Uterus (tissue), 4 donors: ENCODE measurements around the gene CR2. TPM values are rescaled to one million over a fixed set of nuclear protein-coding genes. Genes with fewer than 3 reads are reported as not detected.

Source experiments
- DNase-seq, 2 donors: peaks; one replicate each; pipeline ENCODE4 v3.0.0-alpha.2; 2019 to 2020
- H3K27ac ChIP-seq, 2 donors: fragments of 200-600 bp; sonication (generic); 1 replicate in 1 of 2; 2 replicates in 1 of 2; pipeline ENCODE4 v1.5.1; 2016 to 2018
- H3K27me3 ChIP-seq, 2 donors: fragments of 200-600 bp; sonication (generic); one replicate each; pipeline ENCODE4 v1.5.1; 2018 to 2019; ENCODE audit warnings: control low read depth in 1 of 2
- H3K36me3 ChIP-seq, 2 donors: fragments of 200-600 bp; sonication (generic); one replicate each; pipeline ENCODE4 v1.5.1; 2019; ENCODE audit warnings: control low read depth in 1 of 2
- H3K4me1 ChIP-seq, 2 donors: fragments of 200-600 bp; sonication (generic); one replicate each; pipeline ENCODE4 v1.5.1; 2018 to 2019; ENCODE audit warnings: control low read depth in 1 of 2
- H3K4me3 ChIP-seq, 2 donors: fragments of 200-600 bp; sonication (generic); 1 replicate in 1 of 2; 2 replicates in 1 of 2; pipeline ENCODE4 v1.5.1; 2018 to 2019; ENCODE audit warnings: mild to moderate bottlenecking in 1 of 2
- H3K9me3 ChIP-seq, 2 donors: fragments of 200-600 bp; sonication (generic); one replicate each; pipeline ENCODE4 v1.5.1; 2019; ENCODE audit warnings: control low read depth in 1 of 2
- POLR2A ChIP-seq, 2 donors: fragments of 450-650 bp; IDR thresholded peaks; one replicate each; pipeline ENCODE4 v1.6.1; 2016; ENCODE audit warnings: antibody characterized with exemption in 2 of 2, mild to moderate bottlenecking in 1 of 2, moderate library complexity in 1 of 2
- intact Hi-C: fragments of 100-400 bp; cut with DNase I; formaldehyde crosslinking; loops from one replicate; pipeline ENCODE4 v1.15.1; 2023; ENCODE audit warnings: low total_unique reads
- total RNA-seq, 4 donors: library from RNA; depleted of rRNA in 3 of 4; stranded (reverse); fragments of >200 nt in 3 of 4; gene quantifications; one replicate each; pipeline versions ENCODE4 v1.1.0 to v1.2.4, GENCODE V29; 2014 to 2023
- TF ChIP-seq, protein P1 (sequence below), 4 experiments: fragments of 200-600 bp in 2 of 4; fragments of 450-650 bp in 2 of 4; sonication (generic) in 2 of 4; IDR thresholded peaks; one replicate each; pipeline ENCODE4 v1.5.1; 2016 to 2019; ENCODE audit warnings: antibody characterized with exemption in 4 of 4, mild to moderate bottlenecking in 2 of 4, moderate library complexity in 1 of 4
- donor health status: DM: yes; HTN: yes; CAD: no.

CR2 gene
- total RNA-seq, 4 donors from 2014 or later: 0.28 TPM; not detected in 3

DNA sequence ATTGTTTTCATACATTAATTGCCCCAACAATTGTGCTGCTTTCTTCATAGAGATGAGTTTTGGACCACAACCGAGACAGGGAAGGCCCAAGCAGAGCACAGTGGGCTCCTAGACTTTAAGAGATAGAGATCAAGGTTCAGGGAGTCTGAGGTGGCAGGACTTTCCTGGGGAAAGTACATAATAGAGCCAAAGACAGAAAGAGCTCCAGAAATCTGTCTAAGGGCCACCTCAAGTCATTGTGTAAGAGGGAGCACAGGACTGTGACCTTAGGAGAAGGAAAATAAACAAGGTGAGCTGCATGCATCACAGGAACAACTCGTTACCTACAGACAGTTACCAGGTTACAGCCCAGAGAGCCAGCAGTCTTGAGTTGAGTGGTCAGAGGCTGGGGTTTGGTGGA is 41.3 kb upstream of the CR2 start:
- Histone ChIP-seq H3K4me1 (no peaks in the 10 kb centered on the region), H3K27me3 (no peaks in the 10 kb centered on the region), H3K4me3 (no peak overlapping the region), H3K9me3 (no peaks in the 10 kb centered on the region), H3K27ac (no peak overlapping the region), H3K36me3 (no peaks in the 10 kb centered on the region)
- no peak for DNase-seq
- TF ChIP-seq POLR2A (IDR thresholded peaks at IDR 0.05): no peak
- TF ChIP-seq, protein P1, sequence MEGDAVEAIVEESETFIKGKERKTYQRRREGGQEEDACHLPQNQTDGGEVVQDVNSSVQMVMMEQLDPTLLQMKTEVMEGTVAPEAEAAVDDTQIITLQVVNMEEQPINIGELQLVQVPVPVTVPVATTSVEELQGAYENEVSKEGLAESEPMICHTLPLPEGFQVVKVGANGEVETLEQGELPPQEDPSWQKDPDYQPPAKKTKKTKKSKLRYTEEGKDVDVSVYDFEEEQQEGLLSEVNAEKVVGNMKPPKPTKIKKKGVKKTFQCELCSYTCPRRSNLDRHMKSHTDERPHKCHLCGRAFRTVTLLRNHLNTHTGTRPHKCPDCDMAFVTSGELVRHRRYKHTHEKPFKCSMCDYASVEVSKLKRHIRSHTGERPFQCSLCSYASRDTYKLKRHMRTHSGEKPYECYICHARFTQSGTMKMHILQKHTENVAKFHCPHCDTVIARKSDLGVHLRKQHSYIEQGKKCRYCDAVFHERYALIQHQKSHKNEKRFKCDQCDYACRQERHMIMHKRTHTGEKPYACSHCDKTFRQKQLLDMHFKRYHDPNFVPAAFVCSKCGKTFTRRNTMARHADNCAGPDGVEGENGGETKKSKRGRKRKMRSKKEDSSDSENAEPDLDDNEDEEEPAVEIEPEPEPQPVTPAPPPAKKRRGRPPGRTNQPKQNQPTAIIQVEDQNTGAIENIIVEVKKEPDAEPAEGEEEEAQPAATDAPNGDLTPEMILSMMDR (IDR thresholded peaks at IDR 0.05): no peak
- intact Hi-C loops: no loop called here

DNA sequence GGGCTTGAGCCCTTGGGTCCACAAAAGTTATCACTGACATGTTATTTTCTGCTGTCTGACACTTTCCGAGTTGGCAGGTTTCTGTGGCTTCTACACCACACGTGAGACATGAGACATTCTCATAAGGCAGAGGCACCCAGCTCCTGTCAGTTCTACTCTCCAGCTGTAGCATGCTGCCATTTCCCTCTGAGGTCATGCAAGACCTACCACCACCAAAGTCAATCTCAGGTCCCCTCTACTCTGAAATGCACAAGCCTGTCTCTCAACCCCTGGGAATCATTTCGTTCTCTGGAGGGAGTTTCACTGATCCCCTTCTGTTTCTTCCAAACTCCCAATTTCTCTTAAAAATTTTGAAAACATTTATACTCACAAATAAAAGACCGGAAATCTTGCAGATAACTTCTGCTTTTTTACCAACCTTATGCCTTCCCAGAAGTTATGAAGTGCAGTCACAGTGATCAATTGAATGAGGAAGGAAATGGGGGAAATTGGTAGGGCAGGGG is 39.5 kb upstream of the CR2 start:
- Histone ChIP-seq H3K4me3 (no peak overlapping the region), H3K9me3 (no peaks in the 10 kb centered on the region), H3K4me1 (no peaks in the 10 kb centered on the region), H3K36me3 (no peaks in the 10 kb centered on the region), H3K27me3 (no peaks in the 10 kb centered on the region), H3K27ac (no peak overlapping the region)
- intact Hi-C loops: no loop called here
- DNase-seq: no peak
- TF ChIP-seq POLR2A (IDR thresholded peaks at IDR 0.05): no peak
- TF ChIP-seq, protein P1 (IDR thresholded peaks at IDR 0.05): no peak

DNA sequence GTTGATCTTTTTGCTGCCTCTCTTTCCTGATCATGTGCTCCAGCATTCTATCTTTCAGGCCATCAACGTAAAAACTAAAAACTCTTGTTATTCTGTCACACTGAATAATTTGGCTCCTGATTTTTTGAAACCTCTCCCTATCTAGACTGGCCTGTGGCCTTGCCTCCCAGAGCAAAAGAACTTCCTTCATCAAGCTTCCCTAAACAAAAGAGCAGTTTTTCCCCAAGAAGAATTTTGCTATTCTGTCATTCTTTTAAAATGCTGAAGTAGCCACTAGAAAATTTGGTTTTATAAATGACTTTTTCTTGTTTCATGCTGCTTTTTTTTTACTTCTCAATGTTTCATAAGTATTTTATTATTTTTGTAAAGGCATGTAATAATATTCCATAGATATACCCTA is 37.1 kb upstream of the CR2 start:
- Histone ChIP-seq H3K4me3 (no peak overlapping the region), H3K36me3 (no peaks in the 10 kb centered on the region), H3K9me3 (no peaks in the 10 kb centered on the region), H3K4me1 (no peaks in the 10 kb centered on the region), H3K27me3 (no peaks in the 10 kb centered on the region), H3K27ac (no peak overlapping the region)
- no peak for DNase-seq
- TF ChIP-seq, protein P1 (IDR thresholded peaks at IDR 0.05): no peak
- TF ChIP-seq POLR2A (IDR thresholded peaks at IDR 0.05): no peak
- intact Hi-C loops: no loop called here

DNA sequence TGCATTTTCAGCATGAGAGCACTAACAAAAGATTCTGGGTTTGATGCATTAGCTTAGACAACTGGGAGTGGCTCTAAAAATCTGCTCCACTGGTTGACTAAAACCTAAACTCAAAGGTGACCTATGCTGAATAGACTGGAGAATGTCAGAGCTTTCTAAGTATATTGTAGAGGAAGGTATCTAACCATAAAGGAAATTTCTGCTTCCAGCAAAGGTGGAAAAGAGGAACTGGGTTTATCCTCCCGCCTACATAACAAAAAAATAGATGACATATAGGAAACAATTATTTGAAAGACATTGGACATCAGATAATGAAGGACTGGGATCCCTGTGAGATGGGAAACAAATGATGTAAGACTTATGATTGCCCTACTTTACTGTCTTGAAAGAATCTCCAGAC is 35.8 kb upstream of the CR2 start:
- no peaks in the 10 kb centered on the region for H3K9me3 ChIP-seq
- no peak for TF ChIP-seq POLR2A (IDR thresholded peaks at IDR 0.05)
- TF ChIP-seq, protein P1 (IDR thresholded peaks at IDR 0.05): no peak
- H3K27ac ChIP-seq: no peak overlapping the region
- intact Hi-C loops: no loop called here
- H3K4me1 ChIP-seq: no peaks in the 10 kb centered on the region
- no peak for DNase-seq
- no peak overlapping the region for H3K4me3 ChIP-seq
- no peaks in the 10 kb centered on the region for H3K27me3 ChIP-seq
- no peaks in the 10 kb centered on the region for H3K36me3 ChIP-seq

DNA sequence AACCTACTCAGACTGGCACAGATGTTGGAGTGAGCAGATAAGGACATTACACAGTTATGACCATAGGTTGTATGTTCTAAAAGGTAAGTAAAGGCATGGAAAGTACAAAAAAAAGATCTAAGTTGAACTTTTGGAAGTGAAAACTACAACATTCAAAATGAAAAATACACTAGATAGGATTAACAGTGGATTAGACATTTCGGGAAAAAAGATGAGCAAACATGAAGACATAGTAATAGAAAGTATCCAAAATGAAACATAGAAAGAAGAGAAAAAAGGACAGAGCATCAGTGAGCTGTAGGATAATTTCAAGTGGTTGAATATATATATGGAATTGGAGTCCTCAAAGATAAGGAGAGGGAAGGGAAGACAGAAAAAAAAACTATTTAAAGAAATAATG is 34.0 kb upstream of the CR2 start:
- H3K4me1 ChIP-seq: no peaks in the 10 kb centered on the region
- no peak overlapping the region for H3K4me3 ChIP-seq
- no peaks in the 10 kb centered on the region for H3K36me3 ChIP-seq
- intact Hi-C loops: no loop called here
- no peaks in the 10 kb centered on the region for H3K9me3 ChIP-seq
- no peaks in the 10 kb centered on the region for H3K27me3 ChIP-seq
- H3K27ac ChIP-seq: no peak overlapping the region
- no peak for DNase-seq
- TF ChIP-seq POLR2A (IDR thresholded peaks at IDR 0.05): no peak
- TF ChIP-seq, protein P1 (IDR thresholded peaks at IDR 0.05): no peak
